Activated T-cell treated with anti-CD3 and anti-CD28 coated beads for 4 hours (primary cell): ENCODE data around the gene NTN4.
"Not testable (repeated sequence)": the region's sequence is repeated elsewhere in the genome, so short reads cannot be mapped to it uniquely, and the experiment has no call there.

Experiments
- DNase-seq: peaks from one replicate; pipeline ENCODE4 v3.0.0-alpha.2; 2020

The NTN4 gene

GRCh38 chr12:95705143-95705542 is 85.4 kb downstream of the NTN4 start:
- DNase-seq = no peak

GRCh38 chr12:95703986-95704385 is 86.6 kb downstream of the NTN4 start:
- DNase-seq = no peak

- DNase-seq = no peak
Measured at GRCh38 chr12:95701722-95702418, 88.7 kb downstream of the NTN4 start.

- DNase-seq = no peak
Measured at GRCh38 chr12:95701275-95701674, 89.3 kb downstream of the NTN4 start.

- no peak for DNase-seq
Measured at GRCh38 chr12:95700316-95700785, 90.2 kb downstream of the NTN4 start.

GRCh38 chr12:95699579-95699978 is 91.0 kb downstream of the NTN4 start:
- DNase-seq = no peak

- no peak for DNase-seq
Measured at GRCh38 chr12:95694136-95694535, 96.4 kb downstream of the NTN4 start.

GRCh38 chr12:95693689-95694088 is 96.9 kb downstream of the NTN4 start:
- no peak for DNase-seq

GRCh38 chr12:95690861-95691635 is 99.5 kb downstream of the NTN4 start:
- no peak for DNase-seq

GRCh38 chr12:95687937-95688336 is 102.6 kb downstream of the NTN4 start:
- no peak for DNase-seq

GRCh38 chr12:95683418-95683817 is 107.1 kb downstream of the NTN4 start:
- DNase-seq = no peak

- DNase-seq = no peak
Measured at GRCh38 chr12:95681210-95681765, 109.3 kb downstream of the NTN4 start.

- DNase-seq = no peak
Measured at GRCh38 chr12:95678684-95679083, 111.9 kb downstream of the NTN4 start.

- DNase-seq = not testable (repeated sequence)
Measured at GRCh38 chr12:95677782-95678181, 112.8 kb downstream of the NTN4 start.

GRCh38 chr12:95674631-95675030 is 115.9 kb downstream of the NTN4 start:
- no peak for DNase-seq

GRCh38 chr12:95674163-95674562 is 116.4 kb downstream of the NTN4 start:
- DNase-seq = no peak

- DNase-seq = no peak
Measured at GRCh38 chr12:95673576-95673975, 117.0 kb downstream of the NTN4 start.

- DNase-seq = no peak
Measured at GRCh38 chr12:95672166-95672565, 118.4 kb downstream of the NTN4 start.

GRCh38 chr12:95671265-95671664 is 119.3 kb downstream of the NTN4 start:
- DNase-seq = no peak

- DNase-seq = no peak
Measured at GRCh38 chr12:95663525-95663924, 127.0 kb downstream of the NTN4 start.

- DNase-seq = no peak
Measured at GRCh38 chr12:95661360-95661759, 129.2 kb downstream of the NTN4 start.

GRCh38 chr12:95658386-95658785 is 132.2 kb downstream of the NTN4 start:
- no peak for DNase-seq

GRCh38 chr12:95654665-95655064 is 135.9 kb downstream of the NTN4 start:
- not testable (repeated sequence) for DNase-seq
